Measurements from ENCODE around the gene ATL3.

DNA sequence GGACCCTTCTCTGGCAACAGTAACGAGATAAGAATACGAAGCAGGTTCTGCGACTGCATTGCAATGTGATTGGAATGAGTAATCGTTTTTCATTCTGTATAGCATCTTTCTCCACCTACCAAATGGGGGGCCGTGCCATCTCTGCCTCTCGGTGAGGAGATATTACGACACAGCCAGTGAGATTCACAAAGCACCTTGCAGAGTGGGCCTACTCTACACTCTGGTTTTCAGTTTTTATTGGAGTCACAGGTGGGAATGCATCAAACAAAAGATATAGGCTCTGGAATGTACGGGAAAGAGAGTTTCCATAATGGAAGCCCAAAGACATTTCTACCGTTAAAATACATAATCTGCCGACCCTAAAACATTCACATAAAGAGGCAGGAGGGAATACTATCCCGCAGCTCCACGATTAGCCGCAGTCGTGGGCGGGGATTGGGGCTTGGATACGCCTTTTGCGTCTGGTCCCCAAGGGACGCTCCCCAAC, 9.7 kb upstream of the ATL3 start:
- TF ChIP-seq, protein P1, sequence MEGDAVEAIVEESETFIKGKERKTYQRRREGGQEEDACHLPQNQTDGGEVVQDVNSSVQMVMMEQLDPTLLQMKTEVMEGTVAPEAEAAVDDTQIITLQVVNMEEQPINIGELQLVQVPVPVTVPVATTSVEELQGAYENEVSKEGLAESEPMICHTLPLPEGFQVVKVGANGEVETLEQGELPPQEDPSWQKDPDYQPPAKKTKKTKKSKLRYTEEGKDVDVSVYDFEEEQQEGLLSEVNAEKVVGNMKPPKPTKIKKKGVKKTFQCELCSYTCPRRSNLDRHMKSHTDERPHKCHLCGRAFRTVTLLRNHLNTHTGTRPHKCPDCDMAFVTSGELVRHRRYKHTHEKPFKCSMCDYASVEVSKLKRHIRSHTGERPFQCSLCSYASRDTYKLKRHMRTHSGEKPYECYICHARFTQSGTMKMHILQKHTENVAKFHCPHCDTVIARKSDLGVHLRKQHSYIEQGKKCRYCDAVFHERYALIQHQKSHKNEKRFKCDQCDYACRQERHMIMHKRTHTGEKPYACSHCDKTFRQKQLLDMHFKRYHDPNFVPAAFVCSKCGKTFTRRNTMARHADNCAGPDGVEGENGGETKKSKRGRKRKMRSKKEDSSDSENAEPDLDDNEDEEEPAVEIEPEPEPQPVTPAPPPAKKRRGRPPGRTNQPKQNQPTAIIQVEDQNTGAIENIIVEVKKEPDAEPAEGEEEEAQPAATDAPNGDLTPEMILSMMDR (IDR thresholded peaks at IDR 0.05), result no peak
- no peak for TF ChIP-seq POLR2A (IDR thresholded peaks at IDR 0.05)

Measured in adrenal gland (tissue), 5 donors.